Measurements from ENCODE around the gene KIF26B. TPM values are rescaled to one million over a fixed set of nuclear protein-coding genes. Genes with fewer than 3 reads are reported as not detected.

KIF26B gene
- polyA plus RNA-seq, 1 of the 3 experiments (the other 2 are of a cell fraction), result 2.6 TPM

- WGBS (ENCODE audit: low lambda C conversion rate), result 71% methylated on average over 8 of the region's 8 CpGs
These were observed 538.5 kb downstream of the KIF26B start for GRCh38 chr1:245693116-245693793.

More at GRCh38 chr1:245693116-245693793, 538.5 kb downstream of the KIF26B start:
- Histone ChIP-seq H3K27me3 (ENCODE audit: insufficient read depth) (no peaks in the 10 kb centered on the region), H3K4me1 (ENCODE audit: control insufficient read depth in 1 of 2, insufficient read depth in 2 of 2, low read depth in 1 of 2, low read length in 1 of 2) (peaks cover 0 to 29% of the 10 kb centered on the region in 2 experiments; a peak in 1 of 4 replicates), H3K9me3 (no peaks in the 10 kb centered on the region), H2AFZ (ENCODE audit: low read depth) (no peak overlapping the region), H3K79me2 (ENCODE audit: insufficient read depth) (no peaks in the 10 kb centered on the region), H4K20me1 (ENCODE audit: insufficient read depth) (no peaks in the 10 kb centered on the region), H3K9ac (no peak overlapping the region), H3K27ac (ENCODE audit: low read depth in 2 of 2, low read length in 1 of 2) (peak overlapping the region in 1 of 2 experiments; percentile 60; a peak in 1 of 4 replicates), H3K4me2 (no peak overlapping the region), H3F3A (replicated peaks; ENCODE audit: insufficient read depth) (no peaks in the 10 kb centered on the region), H3K9me2 (no peaks in the 10 kb centered on the region), H3K4me3 (ENCODE audit: low read depth in 2 of 2, low read length in 1 of 2) (no peak overlapping the region), H3K36me3 (replicated peaks in 1 of 2; ENCODE audit: control insufficient read depth in 1 of 2, insufficient read depth in 2 of 2, low read length in 1 of 2) (peaks cover 0 to 50% of the 10 kb centered on the region in 2 experiments)
- DNase-seq, result no peak
- ChIA-PET CTCF (interaction anchor here (0.8 to 1.0 kb wide), 2 partner anchors 8 to 11 kb away, joined by 3 read pairs; no protein-coding TSS in a partner anchor), POLR2A (no interaction called here)
- no peak for TF ChIP-seq GATA2 (CRISPR knock-in tag; IDR thresholded peaks at IDR 0.05)
- TF ChIP-seq REST (IDR thresholded peaks at IDR 0.05; ENCODE audit: low read depth, low read length), result no peak
- no peak for TF ChIP-seq SMC3 (IDR thresholded peaks at IDR 0.05; ENCODE audit: low read depth, low read length)
- TF ChIP-seq, protein P1, sequence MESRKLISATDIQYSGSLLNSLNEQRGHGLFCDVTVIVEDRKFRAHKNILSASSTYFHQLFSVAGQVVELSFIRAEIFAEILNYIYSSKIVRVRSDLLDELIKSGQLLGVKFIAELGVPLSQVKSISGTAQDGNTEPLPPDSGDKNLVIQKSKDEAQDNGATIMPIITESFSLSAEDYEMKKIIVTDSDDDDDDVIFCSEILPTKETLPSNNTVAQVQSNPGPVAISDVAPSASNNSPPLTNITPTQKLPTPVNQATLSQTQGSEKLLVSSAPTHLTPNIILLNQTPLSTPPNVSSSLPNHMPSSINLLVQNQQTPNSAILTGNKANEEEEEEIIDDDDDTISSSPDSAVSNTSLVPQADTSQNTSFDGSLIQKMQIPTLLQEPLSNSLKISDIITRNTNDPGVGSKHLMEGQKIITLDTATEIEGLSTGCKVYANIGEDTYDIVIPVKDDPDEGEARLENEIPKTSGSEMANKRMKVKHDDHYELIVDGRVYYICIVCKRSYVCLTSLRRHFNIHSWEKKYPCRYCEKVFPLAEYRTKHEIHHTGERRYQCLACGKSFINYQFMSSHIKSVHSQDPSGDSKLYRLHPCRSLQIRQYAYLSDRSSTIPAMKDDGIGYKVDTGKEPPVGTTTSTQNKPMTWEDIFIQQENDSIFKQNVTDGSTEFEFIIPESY (IDR thresholded peaks at IDR 0.05; ENCODE audit: borderline replicate concordance, low read depth), result no peak
- TF ChIP-seq CTCF (IDR thresholded peaks at IDR 0.05), result no peak
- no peak for TF ChIP-seq NRF1 (IDR thresholded peaks at IDR 0.05; ENCODE audit: low read depth, low read length)
- TF ChIP-seq GABPA (IDR thresholded peaks at IDR 0.05; ENCODE audit: low read depth), result no peak
- no peak for TF ChIP-seq RAD21 (IDR thresholded peaks at IDR 0.05; ENCODE audit: low read length)
- TF ChIP-seq, protein P2, sequence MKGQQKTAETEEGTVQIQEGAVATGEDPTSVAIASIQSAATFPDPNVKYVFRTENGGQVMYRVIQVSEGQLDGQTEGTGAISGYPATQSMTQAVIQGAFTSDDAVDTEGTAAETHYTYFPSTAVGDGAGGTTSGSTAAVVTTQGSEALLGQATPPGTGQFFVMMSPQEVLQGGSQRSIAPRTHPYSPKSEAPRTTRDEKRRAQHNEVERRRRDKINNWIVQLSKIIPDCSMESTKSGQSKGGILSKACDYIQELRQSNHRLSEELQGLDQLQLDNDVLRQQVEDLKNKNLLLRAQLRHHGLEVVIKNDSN (IDR thresholded peaks at IDR 0.05; ENCODE audit: borderline replicate concordance, low read depth), result no peak

All from SK-N-SH (cell line).